HG02840 (cell line): ENCODE data around the gene RUNX1.

ENCODE experiments used
- ATAC-seq: cut with Tn5 transposase; IDR thresholded peaks from one replicate; pipeline ENCODE4 v1.9.1; 2021; ENCODE audit warnings: mild to moderate bottlenecking, moderate library complexity, moderate number of reproducible peaks; ENCODE audit not compliant: unreplicated experiment, low FRiP score

Gene RUNX1

DNA sequence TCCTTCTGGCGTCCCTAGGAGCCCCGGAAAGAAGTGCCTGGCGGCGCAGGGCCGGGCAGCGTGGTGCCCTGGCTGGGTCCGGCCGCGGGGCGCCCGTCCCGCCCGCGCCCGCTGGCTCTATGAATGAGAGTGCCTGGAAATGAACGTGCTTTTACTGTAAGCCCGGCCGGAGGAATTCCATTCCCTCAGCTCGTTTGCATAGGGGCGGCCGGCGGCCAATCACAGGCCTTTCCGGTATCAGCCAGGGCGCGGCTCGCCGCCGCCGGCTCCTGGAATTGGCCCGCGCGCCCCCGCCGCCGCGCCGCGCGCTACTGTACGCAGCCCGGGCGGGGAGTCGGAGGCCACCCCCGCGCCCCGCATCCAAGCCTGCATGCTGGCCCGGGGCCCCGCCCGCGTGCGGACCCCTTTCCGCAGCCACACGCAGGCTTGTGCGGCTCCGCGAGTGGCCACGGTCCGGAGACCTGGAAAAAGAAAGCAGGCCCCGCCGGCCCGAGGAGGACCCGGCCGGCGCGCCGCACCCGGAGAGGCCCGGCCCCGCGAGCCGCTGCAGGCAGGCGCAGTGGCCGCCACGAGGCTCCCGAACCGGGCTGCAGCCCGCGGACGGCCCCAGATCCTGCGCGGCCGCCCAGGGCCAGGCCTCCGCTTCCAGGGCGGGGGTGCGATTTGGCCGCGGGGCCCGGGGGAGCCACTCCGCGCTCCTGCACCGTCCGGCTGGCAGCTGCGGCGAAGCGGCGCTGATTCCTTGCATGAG, 160.4 kb downstream of the RUNX1 start:
- peak; percentile 45 for ATAC-seq

DNA sequence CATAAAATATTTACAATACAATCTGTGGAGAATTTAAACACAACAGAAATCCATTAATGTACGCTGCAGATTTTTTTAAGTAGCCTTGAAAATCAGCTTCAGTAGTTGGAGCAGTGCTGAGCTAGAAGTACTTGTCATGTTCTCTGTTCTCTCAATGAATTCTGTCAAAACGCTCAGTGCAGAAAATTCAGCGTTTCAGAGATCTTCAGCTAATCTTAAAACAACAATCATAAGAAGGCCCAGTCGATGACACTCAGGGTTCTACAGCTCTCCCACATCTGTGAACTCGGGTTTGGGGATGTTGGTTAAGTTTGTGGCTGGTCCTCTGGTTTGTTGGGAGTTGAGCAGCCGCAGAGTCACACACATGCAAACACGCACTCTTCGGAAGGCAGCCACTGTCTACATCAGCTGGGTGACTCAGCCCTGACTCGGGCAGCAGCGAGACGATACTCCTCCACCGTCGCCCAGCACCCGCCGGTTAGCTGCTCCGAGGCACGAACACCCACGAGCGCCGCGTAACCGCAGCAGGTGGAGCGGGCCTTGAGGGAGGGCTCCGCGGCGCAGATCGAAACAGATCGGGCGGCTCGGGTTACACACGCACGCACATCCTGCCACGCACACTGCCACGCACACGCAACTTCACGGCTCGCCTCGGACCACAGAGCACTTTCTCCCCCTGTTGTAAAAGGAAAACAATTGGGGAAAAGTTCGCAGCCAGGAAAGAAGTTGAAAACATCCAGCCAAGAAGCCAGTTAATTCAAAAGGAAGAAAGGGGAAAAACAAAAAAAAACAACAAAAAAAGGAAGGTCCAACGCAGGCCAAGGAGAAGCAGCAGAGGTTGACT, 161.2 kb downstream of the RUNX1 start:
- no peak for ATAC-seq

DNA sequence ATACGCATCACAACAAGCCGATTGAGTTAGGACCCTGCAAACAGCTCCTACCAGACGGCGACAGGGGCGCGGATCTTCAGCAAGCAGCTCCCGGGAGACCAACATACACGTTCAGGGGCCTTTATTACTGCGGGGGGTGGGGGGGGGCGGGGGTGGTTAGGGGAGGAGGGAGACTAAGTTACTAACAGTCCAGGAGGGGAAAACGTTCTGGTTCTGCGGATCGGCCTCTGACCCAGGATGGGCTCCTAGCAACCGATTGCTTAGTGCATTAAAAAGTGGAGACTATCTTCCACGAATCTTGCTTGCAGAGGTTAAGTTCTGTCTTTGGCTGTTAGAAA, 162.0 kb downstream of the RUNX1 start:
- ATAC-seq: no peak

DNA sequence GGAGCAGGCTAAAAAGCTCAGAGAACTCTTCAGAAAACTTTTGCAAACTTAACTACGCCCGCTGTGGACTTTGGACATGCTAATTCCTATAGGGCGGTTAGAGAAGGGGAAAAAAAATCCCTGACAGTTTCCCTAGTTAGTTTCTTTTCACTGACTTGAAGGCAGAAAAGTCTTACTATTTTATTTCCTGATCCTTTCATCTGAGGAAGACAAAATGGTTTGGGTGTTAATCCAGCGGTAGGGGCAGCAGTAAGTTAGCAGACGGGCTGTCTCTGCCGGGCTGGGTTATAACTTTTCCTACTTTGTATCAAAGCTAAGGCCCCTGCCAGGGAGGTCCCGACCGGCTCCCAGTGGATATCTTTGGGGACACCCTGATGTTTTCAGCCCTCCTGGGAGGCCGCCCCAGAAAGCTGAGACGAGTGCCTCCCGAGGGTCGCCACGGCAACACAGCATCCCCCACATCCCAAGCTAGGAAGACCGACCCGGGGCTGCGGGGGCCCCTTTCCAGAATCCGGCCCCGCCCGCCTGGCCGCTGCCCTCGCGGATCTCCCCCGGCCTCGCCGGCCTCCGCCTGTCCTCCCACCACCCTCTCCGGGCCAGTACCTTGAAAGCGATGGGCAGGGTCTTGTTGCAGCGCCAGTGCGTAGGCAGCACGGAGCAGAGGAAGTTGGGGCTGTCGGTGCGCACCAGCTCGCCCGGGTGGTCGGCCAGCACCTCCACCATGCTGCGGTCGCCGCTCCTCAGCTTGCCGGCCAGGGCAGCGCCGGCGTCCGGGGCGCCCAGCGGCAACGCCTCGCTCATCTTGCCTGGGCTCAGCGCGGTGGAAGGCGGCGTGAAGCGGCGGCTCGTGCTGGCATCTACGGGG, 162.6 kb downstream of the RUNX1 start:
- no peak for ATAC-seq

DNA sequence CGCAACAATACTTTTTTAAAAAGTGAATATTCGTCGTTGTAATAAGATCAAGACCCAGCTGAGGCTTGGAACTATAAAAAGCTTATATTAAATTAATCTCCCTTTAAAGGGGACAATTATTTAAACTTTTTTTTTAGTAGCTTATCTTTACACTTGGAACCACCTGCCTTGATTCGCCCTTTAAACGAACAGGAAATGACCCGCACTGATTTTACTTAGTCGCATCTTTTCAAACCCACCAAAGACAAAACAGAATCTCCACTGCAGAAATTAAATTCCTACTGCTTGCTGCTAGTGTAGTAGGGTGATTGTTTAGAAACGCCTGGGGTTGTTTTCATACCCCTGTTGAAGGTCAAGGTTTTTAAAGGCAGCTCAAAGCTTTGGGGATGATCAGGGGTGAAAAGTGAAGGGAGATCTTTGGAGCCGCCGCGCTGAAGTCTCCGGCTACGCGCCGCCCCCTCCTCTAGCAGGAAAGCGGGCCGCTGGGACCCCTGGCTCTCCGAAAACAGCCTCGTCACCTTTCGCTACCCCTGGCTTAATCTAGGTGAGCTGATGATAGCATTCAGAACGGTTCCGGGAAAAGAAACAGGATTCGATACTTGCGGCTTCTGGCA, 163.4 kb downstream of the RUNX1 start:
- ATAC-seq: no peak

DNA sequence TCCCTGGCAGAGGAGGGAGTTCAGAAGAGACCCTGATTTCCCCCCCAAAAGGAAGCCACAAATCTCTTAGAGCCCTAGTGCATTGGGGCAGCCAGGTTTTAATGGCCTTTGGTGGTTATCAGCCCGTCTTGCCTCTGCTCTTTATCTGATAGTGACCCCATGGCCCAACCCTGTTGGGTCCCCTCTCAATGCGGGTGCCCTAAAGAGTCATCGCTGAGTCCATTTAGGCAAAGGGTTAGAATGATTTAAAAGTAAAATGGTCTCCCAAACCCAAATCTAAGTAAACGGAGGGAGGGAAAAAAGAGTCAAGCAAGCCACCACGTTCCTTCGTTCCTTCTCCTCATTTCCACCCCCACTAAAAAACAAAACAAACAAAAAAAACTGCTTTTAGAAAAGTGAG, 164.0 kb downstream of the RUNX1 start:
- ATAC-seq: no peak

DNA sequence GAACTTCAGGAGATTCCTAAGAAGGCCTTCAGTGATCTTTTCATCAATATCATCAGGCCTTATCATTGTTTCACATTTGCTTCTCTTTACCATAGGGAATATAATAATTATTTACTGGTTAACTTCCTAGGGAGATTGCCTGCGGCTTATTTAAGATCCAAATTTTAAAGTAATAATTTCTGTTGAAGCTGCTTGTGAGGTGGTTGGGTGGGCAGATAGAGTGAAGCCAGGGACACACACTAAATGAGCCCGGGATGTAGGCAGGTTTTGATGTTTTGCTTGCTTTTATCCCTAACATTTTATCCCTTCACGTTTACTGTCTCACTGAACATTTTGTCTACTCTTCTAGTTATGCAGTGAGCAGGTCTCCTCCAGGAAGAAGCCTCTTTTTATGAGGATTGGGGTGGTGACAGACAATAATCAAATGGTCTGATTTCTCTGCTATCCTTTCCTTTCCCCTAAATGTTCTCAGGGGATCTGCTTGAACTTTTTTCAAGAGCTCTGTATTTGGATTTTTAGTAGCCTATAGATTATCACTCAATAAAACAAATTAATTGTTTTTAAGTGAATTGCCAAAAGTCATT, 164.7 kb downstream of the RUNX1 start:
- no peak for ATAC-seq

DNA sequence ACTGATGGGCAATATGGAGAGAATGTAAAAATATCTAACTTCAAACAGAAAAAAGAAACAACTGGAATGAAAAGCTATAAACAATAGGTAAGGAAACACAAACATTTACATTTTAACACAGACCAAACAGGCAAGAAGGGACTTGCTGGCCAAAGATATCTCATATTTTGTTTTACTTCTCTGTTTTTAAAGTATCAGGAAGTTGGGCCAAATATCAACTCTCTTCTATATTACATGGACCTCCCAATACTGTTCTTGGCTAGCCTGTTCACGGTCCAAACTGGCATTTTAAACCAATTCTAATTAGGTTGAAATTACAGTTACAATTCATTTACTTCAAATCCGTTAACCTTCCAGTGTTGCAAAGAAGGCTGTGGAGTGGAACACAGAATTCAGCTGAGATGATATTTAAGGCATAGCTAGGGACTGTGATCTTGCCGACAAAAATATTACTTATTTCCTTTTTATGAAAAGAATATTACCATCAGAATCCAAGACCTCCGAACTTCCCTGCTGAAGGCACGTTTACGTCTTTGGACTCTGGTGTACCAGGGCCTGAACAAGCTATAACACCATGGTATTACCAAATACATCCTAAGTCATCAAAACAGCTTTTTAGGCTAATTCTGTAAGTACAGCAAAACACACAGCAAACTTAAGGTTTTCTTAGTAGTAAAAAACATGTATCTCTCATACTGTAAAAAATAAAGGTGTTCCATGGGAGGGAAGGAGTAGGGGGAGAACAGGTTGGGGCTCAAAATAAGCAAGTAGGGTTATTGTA, 165.4 kb downstream of the RUNX1 start:
- no peak for ATAC-seq

DNA sequence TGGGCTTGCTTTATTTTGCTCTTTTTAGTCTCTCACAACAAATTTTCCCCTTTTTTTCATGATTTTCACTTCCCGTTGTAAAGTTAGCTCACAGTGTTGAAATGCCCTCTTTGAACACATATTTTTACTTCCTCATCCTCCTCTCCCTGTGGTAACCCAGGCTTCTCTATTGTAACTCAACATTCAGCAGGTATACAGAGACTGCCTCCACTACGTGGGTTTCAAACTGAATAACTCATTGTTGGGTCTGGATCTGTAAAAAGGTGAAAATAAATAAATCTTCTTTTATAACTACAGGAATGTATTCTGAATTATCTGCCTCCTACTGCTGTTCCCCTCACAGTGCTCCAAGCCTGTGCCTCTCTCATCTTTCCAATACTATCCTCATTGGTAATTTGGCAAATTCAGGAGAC, 166.4 kb downstream of the RUNX1 start:
- ATAC-seq: no peak

DNA sequence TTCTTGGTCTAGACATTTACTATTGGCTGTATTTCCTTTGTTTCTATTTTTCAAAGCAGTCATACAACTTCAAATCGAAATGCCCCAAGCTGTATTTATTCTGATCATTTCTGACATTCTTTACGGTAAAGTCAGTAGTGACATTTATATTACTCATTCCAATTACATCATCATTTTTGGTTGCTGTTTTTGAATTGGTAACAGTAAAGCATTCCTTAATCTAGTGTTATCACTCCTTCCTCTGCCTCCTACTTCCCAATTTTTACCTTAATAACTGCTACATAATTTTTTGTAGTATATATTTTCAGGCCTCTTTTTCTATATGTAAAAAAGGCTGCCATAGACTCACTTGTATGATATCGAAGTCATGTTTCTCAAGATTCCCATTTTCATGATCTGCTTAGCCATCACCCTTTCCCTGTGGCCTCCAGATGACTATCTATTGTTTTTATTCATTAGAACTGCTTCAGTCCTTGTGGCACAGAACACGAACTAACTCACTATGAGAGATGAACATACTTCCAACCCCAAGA, 167.2 kb downstream of the RUNX1 start:
- no peak for ATAC-seq

DNA sequence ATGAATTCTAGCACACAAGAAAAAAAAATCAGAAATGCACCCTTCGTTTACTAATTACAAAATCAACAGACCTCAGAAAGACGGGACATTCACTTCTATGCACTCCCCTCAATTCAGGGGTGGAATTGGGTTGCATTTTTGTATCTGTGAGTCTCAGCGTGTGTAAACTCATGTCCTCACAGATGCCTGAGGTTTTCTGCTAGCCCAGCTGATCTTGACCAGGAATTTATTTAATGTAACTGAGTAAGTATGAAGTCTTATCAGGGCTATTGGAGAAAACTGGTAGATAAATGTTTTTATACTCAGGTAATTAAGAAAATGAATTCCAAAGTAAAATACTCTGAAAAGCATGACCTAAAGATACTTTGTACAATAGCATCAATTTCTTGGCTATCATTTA, 167.7 kb downstream of the RUNX1 start:
- no peak for ATAC-seq

DNA sequence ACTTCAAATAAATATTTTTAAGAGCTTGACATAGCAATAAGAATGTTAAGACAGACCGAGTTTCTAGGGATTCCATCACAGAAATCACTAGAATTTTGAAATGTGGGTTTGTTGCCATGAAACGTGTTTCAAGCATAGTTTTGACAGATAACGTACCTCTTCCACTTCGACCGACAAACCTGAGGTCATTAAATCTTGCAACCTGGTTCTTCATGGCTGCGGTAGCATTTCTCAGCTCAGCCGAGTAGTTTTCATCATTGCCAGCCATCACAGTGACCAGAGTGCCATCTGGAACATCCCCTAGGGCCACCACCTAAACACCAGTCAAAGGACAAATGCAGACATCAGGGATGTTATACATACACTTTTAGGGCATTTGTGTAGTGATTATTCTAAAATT, 168.7 kb downstream of the RUNX1 start:
- no peak for ATAC-seq

DNA sequence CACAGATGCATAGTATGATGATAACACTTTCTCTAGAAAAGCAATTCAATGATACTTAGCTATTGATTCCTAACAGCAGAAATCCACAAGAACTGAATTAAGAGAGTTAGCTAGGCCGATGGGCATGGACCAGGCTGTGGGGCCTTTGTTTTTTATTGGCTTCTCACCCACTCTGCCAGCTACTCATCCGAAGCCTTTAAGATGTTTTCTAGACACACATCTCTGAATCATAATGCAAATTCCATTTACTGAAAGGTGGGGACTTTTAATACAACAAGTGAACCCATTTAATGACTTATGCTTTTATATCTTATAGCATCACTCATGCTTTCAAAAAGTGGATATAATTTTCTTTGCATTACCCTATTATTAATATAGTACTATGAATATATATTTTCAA, 170.2 kb downstream of the RUNX1 start:
- no peak for ATAC-seq

DNA sequence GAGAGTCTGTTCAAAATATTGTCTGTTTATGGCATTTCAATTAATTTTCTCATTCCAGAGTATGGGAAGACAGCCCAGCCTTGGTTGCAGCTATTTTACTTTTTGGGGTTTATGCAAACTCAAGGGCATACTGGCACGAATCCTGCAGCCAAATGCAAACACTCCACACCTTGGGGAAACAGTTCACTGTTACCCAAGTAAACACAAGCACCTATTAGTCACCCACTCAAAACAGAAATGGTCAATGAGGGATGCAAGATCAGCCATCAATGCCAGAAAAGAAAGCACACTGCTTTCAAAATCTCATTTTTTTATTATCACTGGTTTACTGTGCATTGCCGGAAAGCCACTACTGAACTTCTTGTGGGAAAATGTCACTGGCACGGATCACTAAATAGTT, 170.6 kb downstream of the RUNX1 start:
- ATAC-seq: no peak

DNA sequence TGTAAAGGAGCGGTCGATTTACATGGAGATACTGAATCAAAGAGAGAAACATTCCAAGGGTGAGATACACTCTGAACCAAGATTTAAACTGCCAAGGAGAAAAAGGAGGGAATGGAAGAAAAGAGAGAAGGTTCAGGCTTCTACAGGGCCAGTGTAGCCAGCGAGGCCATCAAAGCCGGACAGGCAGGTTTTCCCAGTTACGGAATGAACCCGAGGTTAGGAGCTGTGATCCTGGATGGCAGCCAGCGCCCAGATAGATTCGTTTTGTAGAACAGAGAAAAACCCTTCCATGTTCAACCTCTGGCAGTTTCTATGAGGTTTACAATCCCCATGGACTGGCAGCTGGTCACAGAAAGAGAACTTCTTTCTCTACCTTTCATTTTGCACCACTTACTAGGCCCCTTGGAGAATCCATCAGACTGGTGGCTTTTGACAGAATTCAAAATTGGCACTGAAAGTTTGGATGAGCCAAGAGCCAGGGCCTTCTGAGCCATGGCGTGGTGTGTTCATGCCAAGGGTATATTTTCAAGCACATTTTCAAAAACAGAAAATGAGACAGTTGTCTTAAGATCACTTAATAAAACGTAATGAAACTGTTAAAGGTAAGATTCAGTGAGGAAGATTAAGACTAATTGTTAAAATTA, 171.5 kb downstream of the RUNX1 start:
- ATAC-seq: no peak

DNA sequence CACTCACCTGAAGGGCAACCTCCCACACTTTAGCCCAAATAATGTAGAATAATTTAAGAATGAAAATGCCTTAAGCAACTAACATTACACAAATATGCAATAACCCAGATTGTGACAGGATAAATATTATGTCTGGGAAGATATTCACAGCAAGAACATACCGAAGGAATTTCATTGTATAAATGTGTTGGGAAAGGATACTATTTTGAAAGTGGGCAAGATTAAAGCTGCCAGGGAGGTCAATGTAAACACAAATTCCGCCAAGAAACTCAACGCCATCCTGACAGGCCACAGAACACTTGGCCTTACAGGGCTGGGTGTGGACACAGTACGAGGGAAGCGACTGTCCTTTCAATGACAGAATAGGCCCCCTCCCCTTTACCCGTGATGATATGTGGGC, 173.3 kb downstream of the RUNX1 start:
- ATAC-seq: no peak

DNA sequence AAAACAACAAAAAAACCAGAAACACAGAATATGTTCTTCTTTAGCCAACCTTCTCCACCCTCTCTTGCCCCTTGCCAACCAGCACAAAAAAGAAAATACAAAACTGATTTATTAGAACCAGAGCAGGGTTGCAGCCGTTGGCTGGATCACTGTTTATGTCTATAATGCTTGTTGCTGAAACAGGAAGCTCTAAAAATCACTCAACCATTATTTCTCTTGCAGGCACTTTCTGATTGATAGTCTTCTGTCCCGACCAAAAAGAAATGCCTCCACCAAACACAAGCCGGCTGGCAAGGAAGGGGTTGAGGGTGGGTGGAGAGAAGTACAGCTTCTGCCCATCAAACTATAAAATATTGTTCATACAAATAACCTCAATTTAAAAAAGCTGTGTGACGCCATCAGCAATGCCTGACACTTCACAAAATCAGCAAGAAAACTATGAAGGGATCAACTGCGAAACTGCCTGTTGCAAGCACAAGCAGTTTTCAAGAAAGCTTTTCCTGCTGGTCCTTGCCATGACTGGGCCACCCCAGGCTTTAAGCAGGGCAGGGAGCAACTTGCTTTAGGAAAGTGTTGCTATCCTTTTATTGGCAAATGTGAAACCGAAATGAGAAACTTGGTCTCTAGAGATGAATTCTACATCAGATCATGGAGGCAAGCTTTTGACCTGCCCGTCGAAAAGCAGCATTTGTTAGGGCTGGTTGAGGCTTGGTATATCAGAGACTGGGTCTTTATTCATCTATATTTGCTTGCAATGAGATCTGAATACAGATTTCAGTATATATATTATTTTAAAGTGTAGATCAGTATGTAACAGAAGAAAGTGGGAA, 174.2 kb downstream of the RUNX1 start:
- no peak for ATAC-seq
